Kidney epithelial cell (primary cell): ENCODE data around the gene DNAH3. TPM values are rescaled to one million over a fixed set of nuclear protein-coding genes. Genes with fewer than 3 reads are reported as not detected.
"Not testable (repeated sequence)": the region's sequence is repeated elsewhere in the genome, so short reads cannot be mapped to it uniquely, and the experiment has no call there.

ENCODE experiments used
- DNase-seq: peaks from one replicate; pipeline ENCODE4 v3.0.0-alpha.2; 2010; ENCODE audit warnings: low read depth
- H3K27me3 ChIP-seq: 2 replicates; pipeline ENCODE4 v1.6.0; 2011; ENCODE audit warnings: low read length; ENCODE audit not compliant: control insufficient read depth, insufficient read depth
- H3K36me3 ChIP-seq: 2 replicates; pipeline ENCODE4 v1.5.1; 2011; ENCODE audit warnings: low read length; ENCODE audit not compliant: control insufficient read depth, insufficient read depth
- H3K4me3 ChIP-seq: 2 replicates; pipeline ENCODE4 v1.5.1; 2011; ENCODE audit warnings: low read depth, mild to moderate bottlenecking, control low read depth, low read length
- total RNA-seq: library from RNA; depleted of rRNA; stranded (reverse); fragments of >200 nt; gene quantifications from 2 replicates; pipeline ENCODE4 v1.2.3, GENCODE V29; 2015
- TF ChIP-seq, protein P1 (sequence below): IDR thresholded peaks from 2 replicates; pipeline ENCODE4 v1.5.1; 2011; ENCODE audit warnings: mild to moderate bottlenecking, moderate library complexity, low read length, control low read depth, inconsistent platforms; ENCODE audit not compliant: insufficient read depth, poor library complexity, severe bottlenecking

DNAH3 gene
- total RNA-seq, 1 donor from 2014 or later: not detected

DNA sequence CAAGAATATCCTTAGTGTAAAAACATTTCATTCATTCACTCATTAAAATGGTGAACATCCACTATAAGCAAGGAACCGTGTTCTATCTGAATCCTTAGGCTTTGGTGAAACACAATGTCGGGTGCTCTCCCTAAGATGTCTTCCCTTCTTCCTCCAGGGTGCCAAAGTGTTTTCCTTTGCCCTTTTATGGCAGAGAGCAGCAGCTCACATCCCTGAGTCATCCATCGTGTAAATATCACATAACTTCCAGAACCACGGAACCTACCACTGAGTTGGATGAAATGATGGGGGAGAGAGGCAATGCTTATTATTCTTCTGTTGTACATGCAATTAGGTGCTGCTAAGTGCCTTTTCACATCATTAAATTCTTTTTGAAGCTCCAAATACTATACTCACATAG lies 50.2 kb downstream of the DNAH3 start:
- peak; percentile 45 for DNase-seq
- Histone ChIP-seq H3K4me3 (no peak overlapping the region), H3K36me3 (no peaks in the 10 kb centered on the region), H3K27me3 (no peaks in the 10 kb centered on the region)
- TF ChIP-seq, protein P1, sequence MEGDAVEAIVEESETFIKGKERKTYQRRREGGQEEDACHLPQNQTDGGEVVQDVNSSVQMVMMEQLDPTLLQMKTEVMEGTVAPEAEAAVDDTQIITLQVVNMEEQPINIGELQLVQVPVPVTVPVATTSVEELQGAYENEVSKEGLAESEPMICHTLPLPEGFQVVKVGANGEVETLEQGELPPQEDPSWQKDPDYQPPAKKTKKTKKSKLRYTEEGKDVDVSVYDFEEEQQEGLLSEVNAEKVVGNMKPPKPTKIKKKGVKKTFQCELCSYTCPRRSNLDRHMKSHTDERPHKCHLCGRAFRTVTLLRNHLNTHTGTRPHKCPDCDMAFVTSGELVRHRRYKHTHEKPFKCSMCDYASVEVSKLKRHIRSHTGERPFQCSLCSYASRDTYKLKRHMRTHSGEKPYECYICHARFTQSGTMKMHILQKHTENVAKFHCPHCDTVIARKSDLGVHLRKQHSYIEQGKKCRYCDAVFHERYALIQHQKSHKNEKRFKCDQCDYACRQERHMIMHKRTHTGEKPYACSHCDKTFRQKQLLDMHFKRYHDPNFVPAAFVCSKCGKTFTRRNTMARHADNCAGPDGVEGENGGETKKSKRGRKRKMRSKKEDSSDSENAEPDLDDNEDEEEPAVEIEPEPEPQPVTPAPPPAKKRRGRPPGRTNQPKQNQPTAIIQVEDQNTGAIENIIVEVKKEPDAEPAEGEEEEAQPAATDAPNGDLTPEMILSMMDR: no peak

DNA sequence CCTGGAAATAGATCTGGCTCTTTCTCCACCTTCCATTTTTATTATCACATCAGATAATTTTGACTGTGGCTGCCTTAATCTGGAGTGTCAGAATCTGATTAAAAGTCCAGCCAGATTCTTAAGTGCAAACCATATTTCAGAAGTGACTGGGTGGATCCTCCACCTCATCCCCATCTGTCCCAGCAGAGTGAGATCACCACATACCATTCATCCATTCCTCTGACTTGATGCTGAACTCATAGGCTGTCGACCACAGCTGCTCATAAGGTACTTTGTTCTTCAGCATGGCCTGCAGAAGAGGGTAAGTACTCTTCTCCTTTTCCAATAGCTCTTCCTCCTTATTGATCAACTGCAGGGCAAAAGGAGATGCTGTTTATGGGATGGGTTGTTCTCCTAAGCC lies 53.5 kb downstream of the DNAH3 start:
- no peaks in the 10 kb centered on the region for H3K36me3 ChIP-seq
- TF ChIP-seq, protein P1: no peak
- no peak for DNase-seq
- no peaks in the 10 kb centered on the region for H3K27me3 ChIP-seq
- no peak overlapping the region for H3K4me3 ChIP-seq

DNA sequence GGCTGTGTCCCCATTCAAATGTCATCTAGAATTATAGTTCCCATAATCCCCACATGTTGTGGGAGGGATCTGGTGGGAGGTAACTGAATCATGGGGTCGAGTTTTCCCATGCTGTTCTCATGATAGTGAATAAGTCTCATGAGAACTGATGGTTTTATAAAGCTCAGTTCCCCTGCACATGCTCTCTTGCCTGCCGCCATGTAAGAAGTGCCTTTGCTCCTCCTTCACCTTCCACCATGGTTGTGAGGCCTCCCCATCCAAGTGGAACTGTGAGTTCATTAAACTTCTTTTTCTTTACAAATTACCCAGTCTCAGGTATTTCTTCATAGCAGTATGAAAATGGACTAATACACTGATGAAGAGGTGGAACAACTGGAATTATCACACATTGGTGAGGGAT lies 55.9 kb downstream of the DNAH3 start:
- H3K27me3 ChIP-seq, DNase-seq, H3K36me3 ChIP-seq, H3K4me3 ChIP-seq: not testable (repeated sequence)

DNA sequence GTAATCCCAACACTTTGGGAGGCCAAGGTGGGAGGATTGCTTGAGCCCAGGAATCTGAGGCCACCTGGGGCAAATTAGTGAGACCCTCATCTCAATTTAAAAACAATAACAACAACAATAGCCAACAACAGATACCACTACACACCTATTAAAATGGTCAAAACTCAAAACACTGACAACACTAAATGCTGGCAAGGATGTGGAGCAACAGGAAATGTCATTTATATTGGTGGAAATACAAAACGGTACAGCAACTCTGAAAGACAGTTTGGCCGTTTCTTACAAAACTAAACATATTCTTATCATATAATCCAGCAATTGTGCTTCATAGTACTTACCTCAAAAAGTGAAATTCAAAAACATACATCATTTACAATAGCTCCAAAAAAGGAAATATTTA lies 57.7 kb downstream of the DNAH3 start:
- Histone ChIP-seq H3K4me3 (no peak overlapping the region), H3K36me3 (no peaks in the 10 kb centered on the region), H3K27me3 (no peaks in the 10 kb centered on the region)
- no peak for DNase-seq
- TF ChIP-seq, protein P1: no peak

DNA sequence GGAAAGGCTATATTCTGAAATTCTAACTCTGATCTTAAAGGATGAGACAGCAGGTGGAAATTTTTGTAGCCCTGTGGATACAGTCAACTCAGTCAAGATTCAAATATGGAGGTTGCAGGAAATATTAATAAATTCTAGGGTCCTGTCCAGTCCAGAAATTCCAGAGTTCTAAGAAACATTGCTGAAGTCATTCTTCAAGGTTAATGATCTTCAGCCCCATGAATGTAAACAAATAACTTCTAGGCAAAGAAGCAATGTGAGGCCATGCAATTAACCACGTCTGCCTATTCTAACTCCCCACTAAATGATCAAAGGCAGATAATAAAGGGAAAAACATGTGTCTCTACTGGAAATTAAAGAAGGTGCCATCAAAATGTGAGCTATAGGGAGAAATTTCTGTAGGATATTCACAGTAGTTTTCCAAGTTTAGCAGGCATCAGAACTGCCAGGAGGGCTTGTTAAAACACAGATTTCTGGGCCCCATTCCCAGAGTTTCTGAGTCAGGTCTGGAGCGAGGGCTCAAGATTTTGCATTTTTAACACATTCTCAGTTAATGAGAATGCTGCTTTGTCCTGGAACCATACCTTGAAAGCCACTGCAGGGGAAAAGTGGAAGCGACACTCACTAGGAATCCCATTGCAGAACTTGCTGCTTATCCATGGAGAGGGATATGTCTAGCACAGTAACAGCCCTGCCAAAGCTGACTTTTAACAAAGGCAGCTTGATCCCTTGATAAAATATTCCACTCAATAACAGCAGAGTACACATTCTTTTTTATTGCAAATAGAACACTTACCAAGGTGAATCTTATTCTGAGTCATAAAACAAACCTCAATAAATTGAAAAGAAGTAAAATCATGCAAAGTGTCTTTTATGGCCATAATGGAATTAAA lies 61.8 kb downstream of the DNAH3 start:
- TF ChIP-seq, protein P1: no peak
- DNase-seq: no peak
- no peak overlapping the region for H3K4me3 ChIP-seq
- no peaks in the 10 kb centered on the region for H3K36me3 ChIP-seq
- no peaks in the 10 kb centered on the region for H3K27me3 ChIP-seq

DNA sequence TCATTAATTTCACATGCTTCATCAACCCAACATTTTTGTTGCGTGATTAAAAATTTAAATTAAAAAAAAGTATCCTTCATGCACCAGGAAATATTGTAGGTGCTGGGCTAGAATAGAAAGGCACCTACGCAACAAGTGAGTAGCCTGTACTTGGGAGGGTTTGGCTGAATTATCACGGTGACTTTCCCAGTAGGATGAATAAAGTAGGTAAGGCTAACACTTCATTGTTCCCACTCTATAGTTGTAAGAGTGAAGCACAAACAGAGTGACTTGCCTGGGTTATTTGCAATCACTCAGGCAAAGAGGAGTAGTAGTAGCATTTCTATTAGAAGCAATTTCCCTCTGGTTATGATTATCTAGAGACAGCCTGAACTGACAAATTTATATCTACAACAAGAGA lies 62.5 kb downstream of the DNAH3 start:
- H3K36me3 ChIP-seq: no peaks in the 10 kb centered on the region
- DNase-seq: no peak
- TF ChIP-seq, protein P1: no peak
- H3K4me3 ChIP-seq: no peak overlapping the region
- no peaks in the 10 kb centered on the region for H3K27me3 ChIP-seq
